GM19452 (cell line): Measurements from ENCODE around the gene CACNG6.

Experiments used
- ATAC-seq: cut with Tn5 transposase; IDR thresholded peaks from one replicate; pipeline ENCODE4 v1.9.1; 2021; ENCODE audit not compliant: unreplicated experiment

The CACNG6 gene

GRCh38 chr19:53966931-53967330 is 24.5 kb upstream of the CACNG6 start:
- no peak for ATAC-seq

GRCh38 chr19:53969366-53969765 is 22.1 kb upstream of the CACNG6 start:
- no peak for ATAC-seq

GRCh38 chr19:53971673-53972072 is 19.8 kb upstream of the CACNG6 start:
- no peak for ATAC-seq

- no peak for ATAC-seq
Observed at GRCh38 chr19:53977429-53977990, 13.9 kb upstream of the CACNG6 start.

- no peak for ATAC-seq
Observed at GRCh38 chr19:53977991-53978731, 13.3 kb upstream of the CACNG6 start.

GRCh38 chr19:53978975-53979801 is 12.2 kb upstream of the CACNG6 start:
- ATAC-seq: no peak

GRCh38 chr19:53980539-53981375 is 10.7 kb upstream of the CACNG6 start:
- ATAC-seq: no peak

GRCh38 chr19:53981376-53981951 is 10.0 kb upstream of the CACNG6 start:
- no peak for ATAC-seq

- no peak for ATAC-seq
Observed at GRCh38 chr19:53982001-53982451, 9.4 kb upstream of the CACNG6 start.

- ATAC-seq: no peak
Observed at GRCh38 chr19:53982611-53983010, 8.8 kb upstream of the CACNG6 start.

GRCh38 chr19:53983457-53984289 is 7.8 kb upstream of the CACNG6 start:
- ATAC-seq: no peak

GRCh38 chr19:53985863-53986262 is 5.6 kb upstream of the CACNG6 start:
- no peak for ATAC-seq

- ATAC-seq: no peak
Observed at GRCh38 chr19:53988981-53989380, 2.5 kb upstream of the CACNG6 start.

GRCh38 chr19:53989600-53990533 is 1.6 kb upstream of the CACNG6 start:
- ATAC-seq: no peak

GRCh38 chr19:53992211-53992610 is 774 bp downstream of the CACNG6 start:
- no peak for ATAC-seq

GRCh38 chr19:53992815-53993214 is 1.4 kb downstream of the CACNG6 start:
- no peak for ATAC-seq

GRCh38 chr19:53993448-53993847 is 2.0 kb downstream of the CACNG6 start:
- ATAC-seq: no peak

- ATAC-seq: no peak
Observed at GRCh38 chr19:53994811-53995210, 3.4 kb downstream of the CACNG6 start.

GRCh38 chr19:53998223-53998622 is 6.8 kb downstream of the CACNG6 start:
- ATAC-seq: no peak
